GM21515 (cell line): ENCODE results near the gene ENTREP3.
"Not testable (repeated sequence)": the region's sequence is repeated elsewhere in the genome, so short reads cannot be mapped to it uniquely, and the experiment has no call there.

Source experiments
- ATAC-seq: cut with Tn5 transposase; IDR thresholded peaks from one replicate; pipeline ENCODE4 v1.9.1; 2021; ENCODE audit not compliant: unreplicated experiment

Gene ENTREP3

GRCh38 chr1:155253208-155253607 lies 2.1 kb downstream of the ENTREP3 start:
- ATAC-seq, result no peak

- ATAC-seq, result no peak
Measured at GRCh38 chr1:155251566-155251965, 3.7 kb downstream of the ENTREP3 start.

GRCh38 chr1:155250633-155251449 lies 4.4 kb downstream of the ENTREP3 start:
- ATAC-seq, result peak; percentile 63

GRCh38 chr1:155250246-155250632 lies 5.0 kb downstream of the ENTREP3 start:
- ATAC-seq, result peak; percentile 8

- no peak for ATAC-seq
Measured at GRCh38 chr1:155247667-155248553, 7.4 kb downstream of the ENTREP3 start.

GRCh38 chr1:155246796-155247195 lies 8.5 kb downstream of the ENTREP3 start:
- ATAC-seq, result not testable (repeated sequence)

- ATAC-seq, result peak; percentile 8
Measured at GRCh38 chr1:155245163-155245524, 10.1 kb downstream of the ENTREP3 start.

GRCh38 chr1:155244368-155245162 lies 10.7 kb downstream of the ENTREP3 start:
- ATAC-seq, result peak; percentile 76

GRCh38 chr1:155242805-155243358 lies 12.4 kb downstream of the ENTREP3 start:
- no peak for ATAC-seq

GRCh38 chr1:155241841-155242264 lies 13.4 kb downstream of the ENTREP3 start:
- no peak for ATAC-seq

- no peak for ATAC-seq
Measured at GRCh38 chr1:155241069-155241679, 14.1 kb downstream of the ENTREP3 start.

GRCh38 chr1:155236451-155236850 lies 18.8 kb downstream of the ENTREP3 start:
- ATAC-seq, result no peak

- ATAC-seq, result not testable (repeated sequence)
Measured at GRCh38 chr1:155235375-155235774, 19.9 kb downstream of the ENTREP3 start.

GRCh38 chr1:155233502-155233901 lies 21.8 kb downstream of the ENTREP3 start:
- ATAC-seq, result not testable (repeated sequence)

GRCh38 chr1:155232001-155232978 lies 23.0 kb downstream of the ENTREP3 start:
- ATAC-seq, result not testable (repeated sequence)

- not testable (repeated sequence) for ATAC-seq
Measured at GRCh38 chr1:155231302-155231701, 24.0 kb downstream of the ENTREP3 start.

- ATAC-seq, result no peak
Measured at GRCh38 chr1:155228096-155228427, 27.2 kb downstream of the ENTREP3 start.

GRCh38 chr1:155227261-155228095 lies 27.8 kb downstream of the ENTREP3 start:
- peak; percentile 89 for ATAC-seq
